HG03342 (cell line): Measurements from ENCODE around the gene CCDC157.
"Not testable (repeated sequence)": the region's sequence is repeated elsewhere in the genome, so short reads cannot be mapped to it uniquely, and the experiment has no call there.

Experiments used
- ATAC-seq: cut with Tn5 transposase; IDR thresholded peaks from one replicate; pipeline ENCODE4 v1.9.1; 2021; ENCODE audit warnings: mild to moderate bottlenecking, moderate library complexity; ENCODE audit not compliant: unreplicated experiment

The CCDC157 gene

DNA sequence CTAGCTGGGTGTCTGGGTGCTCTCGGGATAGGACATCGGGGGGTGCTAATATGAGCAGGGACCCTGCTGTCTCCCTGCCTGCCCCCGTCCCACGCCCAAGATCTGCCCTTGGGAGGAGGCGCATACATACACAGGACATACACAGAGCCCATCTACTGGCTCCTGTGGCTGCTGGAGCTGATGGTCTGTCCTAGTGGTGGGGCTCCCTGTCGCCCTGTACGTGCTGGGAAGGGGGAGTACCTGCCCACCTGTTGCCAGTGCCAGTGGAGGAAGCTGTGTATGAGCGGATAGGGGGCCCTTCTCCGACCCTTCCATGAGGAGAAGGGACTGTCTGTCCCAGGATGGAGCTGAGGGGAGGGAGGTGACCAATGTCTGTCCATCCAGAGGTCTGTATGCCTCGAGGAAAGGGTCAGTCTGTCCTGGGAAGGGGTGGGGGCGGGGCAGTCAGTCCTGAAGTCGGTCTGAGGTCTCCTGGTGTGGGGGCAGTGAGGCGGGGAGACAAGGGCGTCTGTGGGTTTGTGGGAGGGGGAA, 31.0 kb upstream of the CCDC157 start:
- ATAC-seq = no peak

DNA sequence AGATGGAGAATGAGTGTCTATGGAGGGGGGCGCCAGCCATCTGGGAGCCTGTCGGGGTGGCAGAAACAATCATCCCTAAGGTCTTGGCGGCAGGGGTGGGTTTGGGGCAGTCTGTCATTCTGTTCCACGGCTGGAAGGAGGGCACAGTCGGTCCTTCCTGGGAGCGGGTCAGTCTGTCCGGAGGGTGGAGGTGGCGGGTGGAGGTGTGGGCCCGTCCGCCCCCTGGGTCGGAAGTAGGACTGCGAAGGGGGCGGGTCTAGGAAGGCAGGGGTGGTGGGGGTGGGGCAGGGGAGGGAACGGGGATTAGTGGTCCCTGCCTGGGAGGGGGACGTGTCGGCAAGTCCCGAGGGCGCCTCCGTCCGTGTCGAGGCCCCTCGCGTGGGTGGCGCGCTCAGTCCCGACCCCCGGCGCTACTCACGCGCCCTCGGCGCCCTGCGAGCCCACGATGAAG, 30.5 kb upstream of the CCDC157 start:
- ATAC-seq = peak; percentile 17

DNA sequence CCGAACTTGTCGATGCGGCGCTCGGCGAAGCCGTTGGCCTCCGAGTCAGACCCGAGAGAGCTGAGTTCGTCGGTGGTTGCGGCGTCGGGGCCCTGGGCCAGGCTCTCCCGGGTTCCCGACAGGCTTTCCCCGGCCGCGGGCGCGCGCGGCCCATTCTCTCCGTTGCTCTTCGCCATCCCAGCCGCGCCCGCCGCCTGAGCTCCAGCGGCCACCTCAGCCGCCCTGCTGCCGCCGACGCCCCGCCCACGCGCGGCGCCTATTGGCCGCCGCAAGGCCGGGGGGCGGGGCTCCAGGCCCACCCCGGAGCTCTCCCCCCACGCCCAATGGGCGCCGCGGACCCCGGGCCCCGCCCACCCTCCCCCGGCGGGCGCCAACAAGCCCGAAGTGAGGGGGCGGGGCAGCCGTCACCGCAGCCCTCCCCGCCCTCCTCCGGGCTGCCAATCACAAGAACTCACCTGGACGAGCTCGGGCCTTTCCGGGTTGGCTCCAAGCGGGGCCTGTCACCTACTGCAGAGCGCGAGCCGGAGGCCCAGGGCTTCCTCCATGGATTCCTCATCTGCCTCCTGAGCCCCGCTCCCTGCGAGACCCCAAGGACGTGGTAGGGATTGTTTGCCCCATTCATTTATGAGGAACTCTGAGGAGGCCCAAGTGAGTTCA, 30.0 kb upstream of the CCDC157 start, which contains the start of gene TBC1D10A:
Gene TBC1D10A (minus strand): TSS at position 236 of the 657 bp plus-strand sequence. CDS start 60 bp downstream, at position 176.
- peak; percentile 83 for ATAC-seq

DNA sequence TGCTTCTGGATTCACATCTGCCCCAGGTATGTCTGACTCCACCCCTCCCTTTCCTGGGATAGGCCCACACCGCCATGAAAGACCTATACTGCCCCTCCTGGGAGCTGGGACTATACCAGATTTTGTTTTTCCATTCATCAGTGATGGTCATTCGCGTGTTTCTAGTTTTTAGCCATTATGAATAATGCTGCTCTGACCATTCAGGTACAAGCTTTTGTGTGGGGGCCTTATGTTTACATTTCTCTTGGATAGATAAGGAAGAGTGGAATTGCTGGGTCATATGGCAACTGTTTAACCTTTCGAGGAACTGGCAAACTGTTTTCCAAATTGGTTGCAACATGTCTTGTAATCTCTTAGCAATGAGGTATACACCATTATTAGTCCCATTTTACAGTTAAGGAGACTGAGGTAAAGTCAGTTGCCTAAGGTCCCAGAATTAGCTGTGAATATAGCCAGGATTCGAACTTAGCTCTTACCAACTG, 28.9 kb upstream of the CCDC157 start:
- ATAC-seq = no peak

DNA sequence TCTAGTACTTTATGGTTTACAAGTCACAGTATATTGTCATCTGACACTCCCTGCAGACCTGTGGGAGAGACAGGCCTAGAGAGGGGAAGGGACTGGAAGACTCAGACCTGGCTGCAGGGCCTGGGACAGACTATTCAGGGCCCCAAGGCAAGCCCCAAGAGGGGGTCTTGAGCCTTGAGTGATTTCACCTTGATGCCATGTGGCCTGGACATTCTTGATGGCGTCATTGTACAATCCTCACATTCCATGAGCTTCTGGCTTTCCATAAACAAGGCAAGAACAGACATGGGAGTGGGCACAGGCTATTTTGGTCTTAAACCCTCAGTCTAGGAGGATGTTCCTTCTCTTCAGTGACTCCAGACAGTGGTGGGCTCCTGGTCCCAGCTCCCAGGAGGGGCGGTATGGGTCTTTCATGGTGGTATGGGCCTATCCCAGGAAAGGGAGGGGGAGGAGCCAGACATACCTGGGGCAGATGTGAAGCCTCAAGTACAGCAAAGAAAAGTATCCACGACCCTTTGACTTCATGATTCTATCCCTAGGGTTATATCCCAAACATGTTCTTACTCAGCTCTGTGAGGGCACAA, 28.2 kb upstream of the CCDC157 start:
- ATAC-seq = no peak

DNA sequence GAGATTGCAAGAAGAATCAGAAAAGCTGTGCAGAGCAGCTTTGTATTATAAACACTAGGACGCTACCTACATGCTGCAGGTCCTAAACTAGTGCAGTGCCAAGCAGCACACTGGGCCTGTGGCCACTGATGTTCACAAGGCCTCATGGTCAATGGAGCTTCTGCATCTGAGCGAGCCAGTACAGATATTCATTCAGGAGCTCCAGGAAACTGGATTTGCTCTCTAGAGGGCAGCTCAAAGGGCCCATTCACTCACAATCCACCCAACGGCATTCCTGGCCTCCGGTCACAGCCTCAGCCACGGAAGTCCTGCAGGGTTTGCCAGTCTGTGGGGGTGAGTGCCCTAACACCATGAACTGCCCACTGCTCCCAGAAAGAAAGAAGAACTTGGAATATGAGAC, 24.3 kb upstream of the CCDC157 start:
- no peak for ATAC-seq

DNA sequence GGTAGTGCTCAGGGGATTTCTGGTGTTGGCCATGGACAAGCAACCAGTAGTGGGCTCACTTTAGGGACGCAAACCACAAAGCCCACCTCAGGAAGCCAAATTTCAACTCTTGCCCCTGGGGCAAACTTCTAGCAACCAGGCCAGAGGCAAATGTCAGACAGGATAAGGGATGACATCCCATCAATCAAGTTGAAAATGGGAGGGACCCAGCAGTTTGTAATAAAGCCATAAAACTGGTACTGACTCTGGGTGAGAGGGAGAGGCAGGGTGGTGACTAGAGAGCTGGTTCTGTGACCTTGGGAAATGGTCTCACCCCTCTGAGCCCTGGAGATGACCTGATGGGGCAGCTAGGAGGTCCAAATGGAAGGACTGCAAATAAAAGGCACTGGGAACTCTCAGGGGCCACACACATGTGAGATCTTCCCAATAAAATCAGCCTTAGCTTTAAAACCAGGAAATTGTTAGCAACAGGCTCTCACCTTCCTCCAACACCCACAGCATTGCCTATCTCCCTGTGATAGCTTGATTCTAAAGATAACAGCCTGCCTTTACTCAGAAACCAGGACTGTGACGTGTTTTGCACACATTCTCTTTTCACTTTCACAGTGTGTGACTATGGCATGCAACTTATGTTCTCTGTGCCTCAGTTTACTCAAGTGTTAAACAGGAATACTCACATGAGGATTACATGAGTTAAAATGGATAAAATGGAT, 23.7 kb upstream of the CCDC157 start:
- ATAC-seq = no peak

DNA sequence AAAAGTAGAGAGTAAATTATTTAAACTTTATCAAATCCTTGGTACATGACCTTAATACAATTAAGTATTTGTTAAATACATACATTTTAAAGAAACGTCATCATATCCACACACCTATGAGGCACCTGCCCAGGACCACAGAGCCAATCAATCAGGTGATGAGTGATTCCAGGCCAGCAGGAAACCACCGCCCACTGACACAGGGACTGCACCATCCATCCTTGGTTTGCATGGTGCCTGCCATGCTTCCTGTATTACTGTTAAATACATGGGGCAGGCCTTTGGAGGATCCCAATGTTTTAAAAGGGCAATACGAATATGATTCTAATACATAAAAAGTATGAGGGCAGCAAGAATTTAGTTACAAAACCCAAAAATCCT, 23.1 kb upstream of the CCDC157 start:
- ATAC-seq = no peak

DNA sequence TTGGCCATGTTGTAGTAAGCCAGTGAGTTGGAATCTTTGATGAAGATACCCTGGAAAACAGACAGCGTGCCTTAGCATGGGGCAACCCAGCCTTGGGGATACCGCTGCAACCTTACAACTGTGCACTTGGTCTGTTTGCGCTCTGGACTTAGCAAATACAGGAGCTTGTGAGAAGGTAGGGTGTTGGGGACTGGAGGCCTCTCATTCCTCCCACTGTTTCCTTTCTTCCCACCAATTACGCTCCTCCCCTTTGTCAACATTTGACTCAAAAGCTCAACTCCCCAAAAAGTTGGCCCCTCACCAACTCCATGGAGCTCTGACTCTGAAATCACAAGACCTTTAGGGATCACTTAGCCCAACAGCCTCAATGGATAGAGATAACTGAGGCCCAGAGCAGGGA, 22.2 kb upstream of the CCDC157 start:
- no peak for ATAC-seq

DNA sequence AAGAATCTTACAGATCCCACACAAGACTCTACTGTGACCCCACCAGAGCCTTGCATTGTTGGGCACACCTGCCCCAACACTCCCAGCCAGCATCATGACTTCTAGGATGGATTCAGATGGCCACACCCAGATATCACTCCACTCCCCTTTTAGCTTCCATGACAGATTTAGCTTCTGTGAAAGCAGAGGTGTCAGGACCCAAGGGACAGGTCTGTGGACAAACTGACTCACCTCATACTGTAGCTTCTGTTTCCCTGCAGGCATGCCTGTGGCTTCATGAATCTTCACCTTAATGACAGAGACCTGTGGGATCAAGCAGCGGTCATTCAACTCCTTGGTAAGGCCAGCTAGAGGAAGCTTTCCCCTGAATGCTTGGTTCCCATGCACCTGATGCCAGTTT, 21.6 kb upstream of the CCDC157 start:
- no peak for ATAC-seq

DNA sequence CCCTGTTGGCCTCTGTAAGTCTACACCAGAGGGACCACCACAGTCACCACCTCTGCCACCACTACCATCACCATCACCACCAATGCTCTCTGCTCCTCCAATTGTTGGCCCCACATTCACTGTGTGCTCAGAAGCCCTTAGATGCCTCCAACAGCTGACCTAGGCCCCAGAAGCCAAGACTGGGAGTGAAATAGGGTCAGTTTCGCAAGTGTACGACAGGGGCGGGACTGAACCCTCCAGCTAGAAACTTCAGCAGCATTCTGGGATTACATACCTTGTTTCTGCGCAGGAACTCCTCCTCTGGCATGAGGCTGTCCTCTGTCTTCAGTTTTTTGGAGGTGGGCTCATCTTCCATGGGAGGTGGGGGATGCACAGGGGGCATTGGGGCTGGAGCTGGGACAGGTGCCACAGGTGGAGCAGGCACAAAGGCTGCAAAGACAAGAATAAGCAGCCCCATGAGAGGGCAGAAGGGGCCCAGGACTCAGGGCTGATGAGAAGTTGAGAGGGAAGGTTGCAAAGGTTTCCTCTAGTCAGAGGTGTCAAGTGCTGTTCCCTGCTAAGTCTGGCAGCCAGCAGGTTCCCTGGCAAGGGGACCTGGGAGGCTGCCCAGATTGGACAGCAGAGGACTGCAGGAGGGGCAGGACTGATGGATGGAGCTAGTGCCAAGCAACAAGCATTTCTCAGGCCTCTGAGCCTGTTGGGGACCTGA, 19.9 kb upstream of the CCDC157 start:
- ATAC-seq = no peak

DNA sequence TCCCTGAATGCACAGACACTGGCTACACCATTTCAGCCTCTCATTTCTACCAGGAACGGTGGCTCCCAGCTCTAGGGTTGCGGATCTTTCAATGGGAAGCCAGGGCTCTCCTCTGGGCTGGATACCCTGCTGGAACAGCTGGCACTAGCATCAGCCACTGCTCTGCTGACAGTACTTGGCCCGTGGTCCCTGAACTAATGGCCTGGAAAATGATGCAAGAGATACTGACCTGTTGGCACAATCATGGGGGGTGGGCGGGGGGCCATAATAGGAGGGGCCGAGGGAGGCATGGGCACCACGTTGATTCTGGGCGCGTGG, 19.4 kb upstream of the CCDC157 start:
- ATAC-seq = no peak

DNA sequence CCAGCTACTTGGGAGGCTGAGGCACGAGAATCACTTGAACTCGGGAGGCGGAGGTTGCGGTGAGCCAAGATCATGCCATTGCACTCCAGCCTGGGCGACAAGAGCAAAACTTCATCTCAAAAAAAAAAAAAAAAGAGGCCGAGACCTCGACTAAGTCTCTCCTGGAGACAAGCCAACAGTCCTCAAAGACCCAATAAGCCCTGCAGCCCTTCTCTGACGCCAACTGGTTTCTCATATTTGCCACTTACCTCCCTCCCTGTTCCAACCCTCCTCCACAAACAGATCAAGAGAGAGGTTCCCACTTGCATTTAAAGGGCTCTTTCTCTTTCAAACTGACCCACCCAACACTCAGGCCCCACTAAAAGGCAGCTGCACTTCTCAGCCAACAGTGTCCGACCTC, 18.5 kb upstream of the CCDC157 start:
- ATAC-seq = not testable (repeated sequence)

DNA sequence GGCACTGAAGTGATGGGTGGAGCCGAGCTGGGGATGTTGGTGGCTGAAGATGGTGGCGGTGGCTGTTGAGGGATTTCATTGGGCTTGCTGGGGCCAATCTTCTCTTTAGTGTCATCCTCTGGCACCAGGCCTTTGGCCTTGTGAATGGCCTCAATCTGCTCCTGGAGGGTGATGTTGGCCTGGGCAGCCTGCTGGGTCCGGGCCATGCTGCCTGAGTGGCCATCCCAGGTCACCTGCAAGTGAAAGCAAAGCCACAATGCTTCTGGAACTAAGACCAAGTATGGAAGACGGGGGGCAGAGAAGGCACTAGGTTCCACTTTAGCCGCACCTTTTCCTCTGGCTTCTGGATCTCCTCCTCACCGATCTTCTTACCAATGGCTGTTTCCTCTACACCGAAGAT, 18.0 kb upstream of the CCDC157 start:
- no peak for ATAC-seq

DNA sequence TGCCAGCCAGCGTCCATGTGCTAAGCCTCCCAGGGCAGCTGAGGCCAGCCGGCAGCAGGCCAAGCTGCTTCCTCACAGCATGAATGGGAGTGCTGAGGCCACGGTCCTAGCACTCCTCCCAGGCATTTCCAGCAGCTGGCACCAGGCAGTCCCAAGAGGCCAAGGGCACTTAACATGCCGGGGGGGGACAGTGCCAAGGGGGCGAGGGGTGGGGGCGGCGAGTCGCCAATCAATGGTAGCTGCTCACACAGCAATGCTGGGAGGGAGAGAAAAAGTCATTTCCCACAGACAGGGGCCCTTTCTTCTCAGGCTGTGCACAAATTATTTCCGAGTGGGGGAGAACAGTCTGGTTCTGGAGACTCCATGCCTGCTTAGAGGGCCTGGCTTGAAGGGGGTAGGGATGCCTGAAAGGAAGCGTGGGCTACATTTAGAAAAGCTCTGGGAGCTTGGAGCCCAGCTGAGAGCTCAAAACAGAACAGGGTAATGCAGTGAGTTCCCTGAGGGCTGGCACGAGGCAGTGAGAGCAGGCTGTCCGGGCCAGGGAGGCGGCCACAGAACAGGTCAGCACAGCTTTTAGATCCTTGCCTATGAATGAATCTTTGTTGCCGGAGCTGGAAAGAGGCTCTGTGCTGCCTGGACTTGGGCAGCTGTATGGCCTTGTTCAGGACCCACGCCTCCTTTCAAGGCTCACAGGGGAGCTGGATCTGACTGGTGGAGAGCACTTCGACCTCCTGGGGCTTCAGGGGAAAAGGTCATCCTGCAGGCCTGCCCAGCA, 15.7 kb upstream of the CCDC157 start:
- no peak for ATAC-seq

DNA sequence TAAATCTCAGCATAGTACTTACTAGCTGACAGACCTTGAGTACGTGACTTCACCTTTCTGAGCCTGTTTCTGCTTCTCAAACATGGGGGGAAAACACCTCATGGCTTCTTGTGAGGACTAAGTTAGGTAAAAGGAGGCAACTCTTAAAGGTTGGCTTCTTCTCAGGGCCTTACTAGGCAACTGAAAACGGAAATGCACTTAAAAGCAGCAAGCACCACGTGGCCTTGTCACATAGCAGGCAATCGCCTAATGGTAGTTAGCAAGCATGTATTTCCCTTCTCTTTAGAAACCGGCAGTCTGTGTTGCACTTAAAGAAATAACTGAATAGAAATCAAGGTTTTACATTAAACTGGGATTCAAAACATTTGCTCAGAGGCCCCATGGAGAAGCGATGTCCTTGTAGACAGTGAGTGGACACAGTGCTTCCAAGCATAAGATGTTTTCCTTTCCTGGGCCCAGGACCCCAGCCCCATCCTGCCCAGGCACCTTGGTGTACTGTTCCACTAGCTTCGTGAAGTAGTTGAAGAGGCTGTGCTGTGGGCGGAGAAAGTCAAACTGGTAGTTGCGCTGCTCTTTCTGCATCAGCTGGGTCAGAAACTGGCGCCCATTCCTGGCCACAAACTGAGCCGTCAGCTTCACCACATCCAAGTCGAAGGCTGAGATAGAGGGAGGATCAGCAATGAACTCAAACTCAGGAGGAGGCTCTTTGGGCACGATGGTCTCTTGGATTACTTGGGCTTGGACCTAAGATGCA, 12.2 kb upstream of the CCDC157 start:
- ATAC-seq = no peak

DNA sequence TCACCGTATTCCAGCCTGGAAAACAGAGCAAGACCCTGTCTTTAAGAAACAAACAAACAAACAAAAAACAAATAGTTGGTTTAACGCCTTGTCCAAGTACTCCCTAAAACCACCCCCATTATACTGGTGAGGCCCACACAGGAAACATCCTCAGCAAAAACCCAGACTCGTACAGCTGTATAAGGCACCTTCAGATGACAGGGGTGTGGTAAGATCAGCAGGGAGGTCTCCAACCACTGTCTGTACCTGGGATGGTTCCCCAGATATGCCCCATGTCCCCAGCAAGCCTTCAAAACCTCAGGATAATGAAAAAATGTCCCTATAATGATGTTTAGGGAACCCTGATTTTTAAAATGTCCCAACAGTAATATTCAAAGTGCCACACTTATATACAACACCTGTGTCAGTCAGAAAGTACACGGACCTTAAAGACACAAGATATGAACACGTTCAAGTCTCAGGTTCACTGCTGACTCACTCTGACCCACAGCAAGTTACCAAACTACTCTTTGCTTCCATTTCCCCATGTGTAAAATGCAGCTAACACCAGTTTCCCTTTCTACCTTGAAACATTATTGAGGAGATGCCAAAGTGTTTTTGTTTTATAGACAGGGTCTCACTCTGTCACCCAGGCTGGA, 9.4 kb upstream of the CCDC157 start:
- no peak for ATAC-seq

DNA sequence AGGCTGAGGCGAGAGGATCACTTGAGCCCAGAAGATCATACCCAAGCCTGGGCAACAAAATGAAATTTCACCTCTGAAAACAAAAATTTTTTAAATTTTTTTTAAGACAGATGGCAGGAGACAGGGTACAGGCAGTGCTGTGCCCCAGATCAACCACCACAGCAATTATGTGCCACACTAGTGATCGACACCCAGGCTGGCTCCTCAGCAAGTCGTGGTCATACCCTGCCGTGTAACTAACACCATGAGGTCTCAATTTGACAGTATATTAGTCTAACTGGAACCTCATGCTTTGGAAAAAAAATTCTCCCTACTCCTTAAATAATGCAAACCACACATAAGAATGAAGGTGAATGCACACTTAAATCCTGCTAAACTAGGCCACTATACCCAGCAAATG, 8.4 kb upstream of the CCDC157 start:
- ATAC-seq = no peak

DNA sequence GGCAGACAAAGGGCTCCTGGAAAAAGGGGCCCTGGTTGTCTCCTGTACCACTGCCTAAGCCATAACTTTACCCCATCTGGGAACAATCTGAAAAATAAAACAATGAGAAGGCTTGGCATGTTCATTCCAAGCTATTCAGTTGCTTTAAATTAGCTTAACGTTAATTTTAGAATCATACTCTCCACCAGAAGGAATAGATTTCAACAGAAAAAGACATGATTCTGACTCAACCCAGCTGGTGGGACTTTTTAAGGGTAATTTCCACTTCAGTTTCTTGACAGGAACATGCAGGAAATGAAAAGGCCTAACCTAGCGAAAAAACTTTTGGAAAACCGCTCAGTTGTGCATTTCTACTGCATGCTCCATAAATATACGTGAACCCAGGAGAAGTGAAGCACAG, 8.0 kb upstream of the CCDC157 start:
- ATAC-seq = no peak
